HL-60 (cell line): ENCODE measurements around the gene C6orf47.

Experiments
- CTCF ChIP-seq: IDR thresholded peaks from one replicate; pipeline ENCODE4 v1.5.1; 2011; ENCODE audit warnings: low read length, control low read depth, inconsistent platforms; ENCODE audit not compliant: insufficient read depth
- POLR2AphosphoS5 ChIP-seq: IDR thresholded peaks from 2 replicates; pipeline ENCODE4 v1.6.1; 2012; ENCODE audit warnings: low read depth

- no peak for TF ChIP-seq CTCF
- no peak for TF ChIP-seq POLR2AphosphoS5
Observed at GRCh38 chr6:31687860-31688693, 27.5 kb upstream of the C6orf47 start.
